ENCODE data around the gene ANKRD16. TPM values are rescaled to one million over a fixed set of nuclear protein-coding genes. Genes with fewer than 3 reads are reported as not detected.
A peak's percentile ranks its signal among the peaks of the same experiment; 100 is the strongest.

Gene ANKRD16
- total RNA-seq, 1 donor from 2014 or later: 9.2 TPM

DNA sequence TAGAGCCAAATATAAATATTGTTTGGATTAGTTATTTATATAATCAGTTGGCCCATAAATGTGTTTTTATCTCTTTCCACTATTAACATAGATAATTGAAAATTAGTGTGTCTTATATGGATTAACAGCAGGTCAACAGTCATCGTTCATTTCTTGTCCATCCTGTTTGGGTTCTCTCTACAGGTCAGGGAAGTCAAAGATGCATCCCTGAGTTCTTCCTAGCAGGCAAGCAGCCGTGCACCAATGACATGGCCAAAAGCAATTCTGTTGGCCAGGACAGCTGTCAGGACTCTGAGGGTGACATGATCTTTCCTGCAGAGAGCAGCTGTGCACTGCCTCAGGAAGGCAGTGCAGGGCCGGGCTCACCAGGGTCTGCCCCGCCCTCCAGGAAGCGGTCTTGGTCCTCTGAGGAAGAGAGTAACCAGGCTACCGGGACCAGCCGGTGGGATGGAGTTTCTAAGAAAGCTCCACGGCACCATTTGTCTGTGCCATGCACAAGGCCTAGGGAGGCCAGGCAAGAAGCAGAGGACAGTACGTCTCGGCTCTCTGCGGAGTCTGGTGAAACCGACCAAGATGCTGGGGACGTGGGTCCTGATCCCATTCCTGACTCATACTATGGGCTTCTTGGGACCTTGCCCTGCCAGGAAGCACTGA lies 16.3 kb upstream of the ANKRD16 start:
- intact Hi-C loops (cut with micrococcal nuclease): no loop called here
- ChIA-PET CTCF (no interaction called here), POLR2A (no interaction called here)
- H3K4me1 Mint-ChIP-seq: peaks cover 17% of the 10 kb centered on the region
- TF ChIP-seq, protein P1, sequence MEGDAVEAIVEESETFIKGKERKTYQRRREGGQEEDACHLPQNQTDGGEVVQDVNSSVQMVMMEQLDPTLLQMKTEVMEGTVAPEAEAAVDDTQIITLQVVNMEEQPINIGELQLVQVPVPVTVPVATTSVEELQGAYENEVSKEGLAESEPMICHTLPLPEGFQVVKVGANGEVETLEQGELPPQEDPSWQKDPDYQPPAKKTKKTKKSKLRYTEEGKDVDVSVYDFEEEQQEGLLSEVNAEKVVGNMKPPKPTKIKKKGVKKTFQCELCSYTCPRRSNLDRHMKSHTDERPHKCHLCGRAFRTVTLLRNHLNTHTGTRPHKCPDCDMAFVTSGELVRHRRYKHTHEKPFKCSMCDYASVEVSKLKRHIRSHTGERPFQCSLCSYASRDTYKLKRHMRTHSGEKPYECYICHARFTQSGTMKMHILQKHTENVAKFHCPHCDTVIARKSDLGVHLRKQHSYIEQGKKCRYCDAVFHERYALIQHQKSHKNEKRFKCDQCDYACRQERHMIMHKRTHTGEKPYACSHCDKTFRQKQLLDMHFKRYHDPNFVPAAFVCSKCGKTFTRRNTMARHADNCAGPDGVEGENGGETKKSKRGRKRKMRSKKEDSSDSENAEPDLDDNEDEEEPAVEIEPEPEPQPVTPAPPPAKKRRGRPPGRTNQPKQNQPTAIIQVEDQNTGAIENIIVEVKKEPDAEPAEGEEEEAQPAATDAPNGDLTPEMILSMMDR (IDR thresholded peaks at IDR 0.05): no peak
- no peak overlapping the region for H3K27ac Mint-ChIP-seq
- H3K4me3 Mint-ChIP-seq: no peak overlapping the region
- no peak for ATAC-seq (ENCODE audit: low read depth)
- H3K36me3 Mint-ChIP-seq (ENCODE audit: low read depth): peaks cover 59% of the 10 kb centered on the region
- H3K27me3 Mint-ChIP-seq: no peaks in the 10 kb centered on the region
- no peaks in the 10 kb centered on the region for H3K9me3 Mint-ChIP-seq
- DNase-seq: no peak

DNA sequence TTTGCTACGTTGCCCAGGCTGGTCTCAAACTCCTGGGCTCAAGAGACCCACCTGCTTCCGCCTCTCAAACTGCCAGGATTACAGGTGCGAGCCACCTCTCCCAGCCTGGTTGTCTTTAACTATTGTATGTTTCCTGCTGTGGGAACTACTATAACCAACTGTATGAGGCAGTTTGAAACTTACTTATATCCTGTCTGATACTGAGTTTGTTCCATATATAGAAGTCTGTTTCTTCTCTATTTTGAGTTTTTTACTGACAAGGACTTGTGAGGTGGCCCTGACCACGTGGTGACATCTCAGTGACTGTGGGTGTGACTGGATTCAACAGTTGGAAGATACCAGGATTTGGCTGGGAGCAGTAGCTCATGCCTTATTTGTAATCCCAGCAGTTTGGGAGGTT lies 14.5 kb upstream of the ANKRD16 start:
- no peak for ATAC-seq (ENCODE audit: low read depth)
- CTCF ChIA-PET: no interaction called here

DNA sequence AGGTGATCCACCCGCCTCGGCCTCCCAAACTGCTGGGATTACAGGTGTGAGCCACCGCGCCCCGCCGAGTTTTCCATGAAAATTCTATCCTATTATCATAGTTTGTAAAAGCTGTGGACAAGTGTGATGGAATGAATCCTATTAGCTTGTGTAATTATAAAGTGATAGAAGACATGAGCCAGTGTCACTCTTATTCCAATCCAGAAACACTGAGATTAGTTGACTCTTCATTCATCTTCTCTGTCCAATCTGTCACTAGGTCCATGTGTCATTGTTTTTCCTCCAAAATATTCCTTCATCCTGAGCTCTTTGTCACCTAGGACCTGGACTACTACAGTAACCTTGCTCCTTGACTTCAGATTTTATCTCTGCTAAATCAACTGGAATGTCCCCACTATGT lies 13.9 kb upstream of the ANKRD16 start:
- H3K4me3 Mint-ChIP-seq: no peak overlapping the region
- ChIA-PET POLR2A (interaction anchor here (1.1 kb wide), 1 partner anchor 14 kb away, joined by 5 read pairs; the partner anchor contains the start of genes ANKRD16 and FBH1), CTCF (no interaction called here)
- DNase-seq (no peak), ATAC-seq (ENCODE audit: low read depth) (no peak)
- H3K27me3 Mint-ChIP-seq: no peaks in the 10 kb centered on the region
- H3K36me3 Mint-ChIP-seq (ENCODE audit: low read depth): peaks cover 44% of the 10 kb centered on the region
- no peak overlapping the region for H3K27ac Mint-ChIP-seq
- no peaks in the 10 kb centered on the region for H3K9me3 Mint-ChIP-seq
- intact Hi-C loops (cut with micrococcal nuclease): no loop called here
- TF ChIP-seq, protein P1 (IDR thresholded peaks at IDR 0.05): no peak
- H3K4me1 Mint-ChIP-seq: peaks cover 19% of the 10 kb centered on the region

More for the DNA sequence above, 14.5 kb upstream of the ANKRD16 start:
- TF ChIP-seq, protein P1 (IDR thresholded peaks at IDR 0.05): no peak
- POLR2A ChIA-PET: no interaction called here
- DNase-seq: no peak
- Mint-ChIP-seq H3K9me3 (no peaks in the 10 kb centered on the region), H3K4me3 (no peak overlapping the region), H3K27ac (peak overlapping the region; percentile 69), H3K4me1 (peaks cover 17% of the 10 kb centered on the region), H3K27me3 (no peaks in the 10 kb centered on the region), H3K36me3 (ENCODE audit: low read depth) (peaks cover 49% of the 10 kb centered on the region)
- intact Hi-C loops (cut with micrococcal nuclease): no loop called here

DNA sequence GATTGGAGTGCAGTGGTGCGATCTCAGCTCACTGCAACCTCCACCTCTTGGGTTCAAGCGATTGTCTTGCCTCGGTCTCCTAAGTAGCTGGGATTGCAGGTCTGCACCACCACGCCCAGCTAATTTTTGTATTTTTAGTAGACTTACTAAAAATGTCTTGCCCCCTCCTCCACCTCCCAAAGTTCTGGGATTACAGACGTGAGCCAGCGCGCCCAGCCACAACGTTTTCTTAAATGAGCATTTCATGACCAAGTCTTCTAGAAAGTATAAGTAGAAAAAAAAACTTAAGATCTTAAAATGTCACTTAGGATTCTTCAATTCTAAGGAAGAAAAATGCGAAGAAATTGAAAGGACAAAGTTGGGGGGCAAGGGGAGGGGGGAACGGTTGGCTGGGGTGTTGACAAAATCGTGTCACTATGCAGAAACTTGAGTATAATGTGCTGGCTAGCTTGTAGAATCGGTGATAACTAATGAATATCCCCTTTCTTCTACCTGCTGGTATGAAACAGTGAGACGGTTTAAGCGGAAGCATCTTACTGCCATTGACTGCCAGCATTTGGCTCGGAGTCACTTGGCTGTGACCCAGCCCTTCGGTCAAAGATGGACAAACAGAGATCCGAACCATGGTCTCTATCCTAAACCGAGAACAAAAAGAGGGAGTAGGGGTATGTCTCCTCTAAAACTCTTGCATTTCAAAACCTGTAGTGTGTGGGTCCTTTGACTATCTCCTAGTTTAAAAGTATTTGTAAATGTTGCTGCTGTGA lies 13.0 kb upstream of the ANKRD16 start:
- DNase-seq (no peak), ATAC-seq (ENCODE audit: low read depth) (no peak)
- peaks cover 19% of the 10 kb centered on the region for H3K4me1 Mint-ChIP-seq
- TF ChIP-seq, protein P1 (IDR thresholded peaks at IDR 0.05): no peak
- intact Hi-C loops (cut with micrococcal nuclease): no loop called here
- ChIA-PET CTCF (no interaction called here), POLR2A (interaction anchor here (1.1 kb wide), 1 partner anchor 13 kb away, joined by 5 read pairs; the partner anchor contains the start of genes ANKRD16 and FBH1)
- H3K36me3 Mint-ChIP-seq (ENCODE audit: low read depth): peaks cover 41% of the 10 kb centered on the region
- H3K27ac Mint-ChIP-seq: no peak overlapping the region
- no peak overlapping the region for H3K4me3 Mint-ChIP-seq
- no peaks in the 10 kb centered on the region for H3K27me3 Mint-ChIP-seq
- no peaks in the 10 kb centered on the region for H3K9me3 Mint-ChIP-seq

DNA sequence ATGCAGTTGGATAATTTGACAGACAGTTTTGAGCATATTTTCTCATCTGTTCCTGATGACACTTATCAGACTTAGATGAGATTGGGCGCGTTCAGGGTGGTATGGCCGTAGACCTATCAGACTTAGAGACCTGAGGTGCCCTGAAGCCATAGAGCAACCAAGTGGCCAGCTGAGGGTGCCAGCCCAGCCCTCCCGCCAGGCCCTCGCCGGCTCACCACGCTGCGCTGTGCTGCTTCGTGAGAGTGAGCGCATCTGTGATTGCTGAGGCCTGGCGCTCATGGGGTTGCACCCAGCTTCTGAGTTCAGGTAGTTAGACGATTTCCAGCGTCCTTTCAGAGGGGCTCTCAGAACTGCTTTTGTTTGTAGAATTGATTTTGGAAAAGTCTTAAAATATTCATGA lies 10.6 kb upstream of the ANKRD16 start:
- peaks cover 36% of the 10 kb centered on the region for H3K4me1 Mint-ChIP-seq
- H3K4me3 Mint-ChIP-seq: no peak overlapping the region
- ATAC-seq (ENCODE audit: low read depth) (no peak), DNase-seq (no peak)
- intact Hi-C loops (cut with micrococcal nuclease): no loop called here
- H3K36me3 Mint-ChIP-seq (ENCODE audit: low read depth): peaks cover 36% of the 10 kb centered on the region
- no peaks in the 10 kb centered on the region for H3K9me3 Mint-ChIP-seq
- H3K27me3 Mint-ChIP-seq: no peaks in the 10 kb centered on the region
- CTCF ChIA-PET: no interaction called here
- TF ChIP-seq, protein P1 (IDR thresholded peaks at IDR 0.05): no peak
- H3K27ac Mint-ChIP-seq: no peak overlapping the region
- POLR2A ChIA-PET: interaction anchor here (1.0 kb wide), 1 partner anchor 87 kb away, joined by 3 read pairs; the partner anchor contains the start of gene GDI2

Measured in activated B cell treated with CpG ODN at 0.5 μM for 24 hours (primary cell).